K562 (cell line): ENCODE measurements around the gene VPS11. TPM values are rescaled to one million over a fixed set of nuclear protein-coding genes. Genes with fewer than 3 reads are reported as not detected.

Experiments used
- E2F6 ChIP-seq, 2 experiments: IDR thresholded peaks; 2 replicates each; pipeline ENCODE4 v1.6.1; 2011; ENCODE audit warnings: borderline replicate concordance in 1 of 2, control low read depth in 1 of 2, low read depth in 1 of 2, low read length in 1 of 2, mild to moderate bottlenecking in 1 of 2, mixed read lengths in 1 of 2, moderate library complexity in 1 of 2; ENCODE audit not compliant: insufficient read depth in 1 of 2, insufficient read length in 1 of 2, poor library complexity in 1 of 2, severe bottlenecking in 1 of 2; ENCODE audit errors: extremely low read depth in 1 of 2
- ELF1 ChIP-seq: fragments of 200-800 bp; sonication (Bioruptor generic); IDR thresholded peaks from 2 replicates; pipeline ENCODE4 v1.6.1; 2016; ENCODE audit warnings: missing genetic modification characterization, missing compliant biosample characterization
- ETS1 ChIP-seq: conservative IDR thresholded peaks from 2 replicates; pipeline ENCODE4 v1.6.1; 2011; ENCODE audit warnings: low read depth, mild to moderate bottlenecking, low read length; ENCODE audit not compliant: control insufficient read depth
- HOMEZ ChIP-seq: fragments of 250-450 bp; sonication (Bioruptor Pico); IDR thresholded peaks from 2 replicates; pipeline ENCODE4 v1.4.0; 2020; ENCODE audit warnings: mild to moderate bottlenecking, moderate library complexity
- KDM5B ChIP-seq: fragments of 200-600 bp; sonication (generic); IDR thresholded peaks from 2 replicates; pipeline ENCODE4 v1.6.1; 2012; ENCODE audit warnings: low read depth, mild to moderate bottlenecking, moderate library complexity, low read length, control low read depth, inconsistent platforms; ENCODE audit not compliant: insufficient replicate concordance
- SIN3A ChIP-seq, 2 experiments: fragments of 150-350 bp in 1 of 2; IDR thresholded peaks; 2 replicates each; pipeline ENCODE4 v1.6.1; 2011 to 2016; ENCODE audit warnings: borderline replicate concordance in 2 of 2, low read depth in 2 of 2, low read length in 2 of 2, mild to moderate bottlenecking in 2 of 2, moderate library complexity in 2 of 2; ENCODE audit not compliant: control insufficient read depth in 1 of 2
- ZNF785 ChIP-seq: fragments of 250-450 bp; sonication (Bioruptor Pico); IDR thresholded peaks from 2 replicates; pipeline ENCODE4 v1.4.0; 2020; ENCODE audit warnings: mild to moderate bottlenecking
- polyA plus RNA-seq, 8 experiments: library from polyadenylated mRNA; depleted of rRNA in 4 of 8; stranded (reverse) in 5 of 8; unstranded in 3 of 8; fragments of >200 nt; fragmentation: Nextera tagmentation in 2 of 8; fragmentation: Illumina TruSeq in 1 of 8; extraction: Ambion mirVana in 2 of 8; extraction: Trizol in 1 of 8; gene quantifications; 2 replicates each; pipeline versions ENCODE4 v1.2.1 to v1.2.3, GENCODE V29; 2011 to 2014; ENCODE audit warnings: inconsistent platforms in 1 of 8, missing spikeins in 1 of 8
- total RNA-seq, 7 experiments: library from RNA; depleted of rRNA in 6 of 7; stranded (reverse); fragments of >200 nt in 6 of 7; fragmentation: Illumina TruSeq in 2 of 7; extraction: Trizol in 2 of 7; gene quantifications; 2 replicates each; pipeline versions ENCODE4 v1.2.1 to v1.2.3, GENCODE V29; 2011 to 2021; ENCODE audit warnings: low replicate concordance in 1 of 7

Gene VPS11
- total and polyA plus RNA-seq, 9 of the 15 experiments (the other 6 are each of a cell fraction or from before 2014, with no cell fraction given), result 14.1 to 35.5 (median 27.5) TPM

GRCh38 chr11:119100994-119101758 lies 33.6 kb downstream of the VPS11 start (continued):
- TF ChIP-seq HOMEZ (CRISPR knock-in tag) (no peak), KDM5B (peak; percentile 0), E2F6 (IDR thresholded peaks at IDR 0.05; ENCODE audit: borderline replicate concordance in 1 of 2, extremely low read depth in 1 of 2, insufficient read depth in 1 of 2, insufficient read length in 1 of 2, low read depth in 1 of 2, low read length in 1 of 2, poor library complexity in 1 of 2, severe bottlenecking in 1 of 2) (peak in 1 of 2 experiments; percentile 33), ETS1 (peak; percentile 35; the same call in 1 of the 2 replicates), SIN3A (IDR thresholded peaks at IDR 0.05; ENCODE audit: borderline replicate concordance in 2 of 2, control insufficient read depth in 1 of 2, low read depth in 2 of 2, low read length in 2 of 2) (peak in 1 of 2 experiments; percentile 44; a peak in 1 of 4 replicates), ELF1 (no peak), ZNF785 (CRISPR knock-in tag) (no peak)
